PC-3 (cell line): ENCODE results near the gene ASIP. TPM values are rescaled to one million over a fixed set of nuclear protein-coding genes. Genes with fewer than 3 reads are reported as not detected.
A peak's percentile ranks its signal among the peaks of the same experiment; 100 is the strongest.

ENCODE experiments used
- ATAC-seq: fragments of 200-7000 bp; cut with Tn5 transposase; 2 replicates; pipeline ENCODE4 v1.9.1; 2020; ENCODE audit warnings: mild to moderate bottlenecking, moderate library complexity
- BruUV-seq: library from RNA; stranded (reverse); fragments of 400-500 nt; replicated peaks from 2 replicates; lab custom pipeline; 2021; lab: Mats Ljungman, UMichigan
- CTCF ChIA-PET: fragments of 300-600 bp; sonication (Branson Sonifier 250); formaldehyde crosslinking; loops from one replicate; lab custom pipeline; 2022; ENCODE audit warnings: antibody characterized with exemption; lab: Charles Lee
- POLR2A ChIA-PET: fragments of 300-600 bp; sonication (Branson Sonifier 250); formaldehyde crosslinking; loops from one replicate; lab custom pipeline; 2022; ENCODE audit warnings: antibody characterized with exemption; ENCODE audit not compliant: unreplicated experiment; lab: Charles Lee
- DNase-seq: peaks from one replicate; pipeline ENCODE4 v3.0.0-alpha.2; 2015
- H2AFZ ChIP-seq: fragments of 300-600 bp; sonication (generic); 2 replicates; pipeline ENCODE4 v1.6.0; 2016; ENCODE audit warnings: antibody characterized with exemption, low read length
- H3F3A ChIP-seq: fragments of 300-600 bp; sonication (generic); one replicate; pipeline ENCODE4 v1.6.0; 2017; ENCODE audit warnings: antibody characterized with exemption, low read length, control low read depth, mild to moderate bottlenecking; ENCODE audit not compliant: unreplicated experiment
- H3K27ac ChIP-seq: fragments of 300-600 bp; sonication (generic); 2 replicates; pipeline ENCODE4 v1.5.1; 2016; ENCODE audit warnings: mild to moderate bottlenecking, low read length
- H3K27me3 ChIP-seq: fragments of 300-600 bp; sonication (generic); 2 replicates; pipeline ENCODE4 v1.6.1; 2016; ENCODE audit warnings: low read length, mixed read lengths
- H3K36me3 ChIP-seq: fragments of 300-600 bp; sonication (generic); 2 replicates; pipeline ENCODE4 v1.6.1; 2016; ENCODE audit warnings: low read depth, mixed run types, low read length, mixed read lengths
- H3K4me1 ChIP-seq: fragments of 300-600 bp; sonication (generic); 2 replicates; pipeline ENCODE4 v1.5.1; 2016; ENCODE audit warnings: low read length; ENCODE audit not compliant: insufficient read depth
- H3K4me2 ChIP-seq: fragments of 300-600 bp; sonication (generic); 2 replicates; pipeline ENCODE4 v1.6.0; 2016; ENCODE audit warnings: low read length
- H3K4me3 ChIP-seq: fragments of 300-600 bp; sonication (generic); 2 replicates; pipeline ENCODE4 v1.5.1; 2016; ENCODE audit warnings: mild to moderate bottlenecking, low read length, mixed read lengths
- H3K79me2 ChIP-seq: fragments of 300-600 bp; sonication (generic); 2 replicates; pipeline ENCODE4 v1.6.1; 2017; ENCODE audit warnings: low read length, mixed read lengths
- H3K9ac ChIP-seq: fragments of 300-600 bp; sonication (generic); 2 replicates; pipeline ENCODE4 v1.6.0; 2016; ENCODE audit warnings: mild to moderate bottlenecking, low read length
- H3K9me2 ChIP-seq: fragments of 300-600 bp; sonication (generic); replicated peaks from 2 replicates; pipeline ENCODE4 v1.6.1; 2016; ENCODE audit warnings: mixed run types, low read length, mixed read lengths
- H3K9me3 ChIP-seq: fragments of 300-600 bp; sonication (generic); 2 replicates; pipeline ENCODE4 v1.6.1; 2016; ENCODE audit warnings: low read length, mixed read lengths
- H4K20me1 ChIP-seq: fragments of 300-600 bp; sonication (generic); 2 replicates; pipeline ENCODE4 v1.6.1; 2016; ENCODE audit warnings: low read length, mixed read lengths
- EZH2 ChIP-seq: fragments of 300-600 bp; sonication (generic); IDR thresholded peaks from one replicate; pipeline ENCODE4 v1.6.1; 2017; ENCODE audit warnings: antibody characterized with exemption, mild to moderate bottlenecking, low read length; ENCODE audit not compliant: unreplicated experiment
- EZH2phosphoT487 ChIP-seq: fragments of 300-600 bp; sonication (generic); IDR thresholded peaks from 2 replicates; pipeline ENCODE4 v1.6.1; 2018; ENCODE audit warnings: mild to moderate bottlenecking, antibody characterized with exemption, low read length, borderline replicate concordance
- intact Hi-C: fragments of 100-400 bp; cut with micrococcal nuclease; formaldehyde crosslinking; loops from 2 replicates; pipeline ENCODE4 v1.9.0; 2023
- total RNA-seq: library from RNA; depleted of rRNA; stranded (reverse); fragments of >200 nt; gene quantifications from 2 replicates; pipeline ENCODE4 v1.2.3, GENCODE V29; 2014
- TF ChIP-seq, protein P1 (sequence below): fragments of 300-600 bp; sonication (generic); conservative IDR thresholded peaks from 2 replicates; pipeline ENCODE4 v1.5.1; 2017; ENCODE audit warnings: antibody characterized with exemption, low read depth, mild to moderate bottlenecking, low read length

The ASIP gene
- total RNA-seq, 1 experiment from 2014 or later: not detected

- peaks cover 11% of the 10 kb centered on the region for H4K20me1 ChIP-seq
- H3K4me3 ChIP-seq: peak overlapping the region; percentile 91
- peak overlapping the region; percentile 98 for H3K9ac ChIP-seq
- ATAC-seq (no peak), DNase-seq (peak; percentile 26)
- peaks cover 5% of the 10 kb centered on the region for H3K36me3 ChIP-seq
- peaks cover 26% of the 10 kb centered on the region for H3K4me1 ChIP-seq
- H3K9me2 ChIP-seq: no peaks in the 10 kb centered on the region
- H3K4me2 ChIP-seq: peak overlapping the region; percentile 95
- H3K27me3 ChIP-seq: no peaks in the 10 kb centered on the region
- TF ChIP-seq EZH2phosphoT487 (no peak), EZH2 (no peak)
- TF ChIP-seq, protein P1, sequence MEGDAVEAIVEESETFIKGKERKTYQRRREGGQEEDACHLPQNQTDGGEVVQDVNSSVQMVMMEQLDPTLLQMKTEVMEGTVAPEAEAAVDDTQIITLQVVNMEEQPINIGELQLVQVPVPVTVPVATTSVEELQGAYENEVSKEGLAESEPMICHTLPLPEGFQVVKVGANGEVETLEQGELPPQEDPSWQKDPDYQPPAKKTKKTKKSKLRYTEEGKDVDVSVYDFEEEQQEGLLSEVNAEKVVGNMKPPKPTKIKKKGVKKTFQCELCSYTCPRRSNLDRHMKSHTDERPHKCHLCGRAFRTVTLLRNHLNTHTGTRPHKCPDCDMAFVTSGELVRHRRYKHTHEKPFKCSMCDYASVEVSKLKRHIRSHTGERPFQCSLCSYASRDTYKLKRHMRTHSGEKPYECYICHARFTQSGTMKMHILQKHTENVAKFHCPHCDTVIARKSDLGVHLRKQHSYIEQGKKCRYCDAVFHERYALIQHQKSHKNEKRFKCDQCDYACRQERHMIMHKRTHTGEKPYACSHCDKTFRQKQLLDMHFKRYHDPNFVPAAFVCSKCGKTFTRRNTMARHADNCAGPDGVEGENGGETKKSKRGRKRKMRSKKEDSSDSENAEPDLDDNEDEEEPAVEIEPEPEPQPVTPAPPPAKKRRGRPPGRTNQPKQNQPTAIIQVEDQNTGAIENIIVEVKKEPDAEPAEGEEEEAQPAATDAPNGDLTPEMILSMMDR: no peak
- H3K9me3 ChIP-seq: no peaks in the 10 kb centered on the region
- H3K27ac ChIP-seq: peak overlapping the region; percentile 81
- BruUV-seq: TSS peak; percentile 64
- H3K79me2 ChIP-seq: peaks cover 53% of the 10 kb centered on the region
- intact Hi-C loops: loop anchor here (2.0 kb wide), 2 partner anchors 112 to 214 kb away; partner anchors contain the start of gene DYNLRB1
- CTCF ChIA-PET: interaction anchor here (1.1 to 1.2 kb wide), 2 partner anchors 10 to 220 kb away, joined by 4 to 5 read pairs; no protein-coding TSS in a partner anchor
- POLR2A ChIA-PET: interaction anchor here (0.5 to 0.6 kb wide), 3 partner anchors 99 to 781 kb away, joined by 3 read pairs; no protein-coding TSS in a partner anchor
- peaks cover 3% of the 10 kb centered on the region for H3F3A ChIP-seq
- peak overlapping the region; percentile 84 for H2AFZ ChIP-seq
These were observed 61.1 kb downstream of the ASIP start for GRCh38 chr20:34302312-34302722.

GRCh38 chr20:34302723-34303533, 61.7 kb downstream of the ASIP start, which contains the start of gene AHCY:
Gene AHCY (minus strand): TSS chr20:34303355. CDS start chr20:34303270, 85 bp downstream.
- DNase-seq (peak; percentile 99), ATAC-seq (peak; percentile 96)
- peaks cover 26% of the 10 kb centered on the region for H3K4me1 ChIP-seq
- H3K79me2 ChIP-seq: peaks cover 48% of the 10 kb centered on the region
- peaks cover 5% of the 10 kb centered on the region for H3K36me3 ChIP-seq
- H3K9me2 ChIP-seq: no peaks in the 10 kb centered on the region
- POLR2A ChIA-PET: interaction anchor here (0.5 to 0.6 kb wide), 2 partner anchors 251 to 781 kb away, joined by 3 read pairs; no protein-coding TSS in a partner anchor
- no TSS peak for BruUV-seq
- H3F3A ChIP-seq: peaks cover 3% of the 10 kb centered on the region
- H3K9ac ChIP-seq: peak within 1 kb of the TSS; percentile 98
- H3K4me2 ChIP-seq: peak within 1 kb of the TSS; percentile 95
- CTCF ChIA-PET: interaction anchor here (1.1 to 1.2 kb wide), 2 partner anchors 10 to 220 kb away, joined by 4 to 5 read pairs; no protein-coding TSS in a partner anchor
- H3K27me3 ChIP-seq: no peaks in the 10 kb centered on the region
- peaks cover 11% of the 10 kb centered on the region for H4K20me1 ChIP-seq
- TF ChIP-seq, protein P1: 0 out of 2 replicates have a peak, but pooled peaks have one; percentile 13
- TF ChIP-seq EZH2phosphoT487: no peak
- peak within 1 kb of the TSS; percentile 84 for H2AFZ ChIP-seq
- H3K27ac ChIP-seq: peak within 1 kb of the TSS; percentile 81
- peak within 1 kb of the TSS; percentile 91 for H3K4me3 ChIP-seq
- intact Hi-C loops: loop anchor here (2.0 kb wide), 2 partner anchors 112 to 214 kb away; partner anchors contain the start of gene DYNLRB1
- no peaks in the 10 kb centered on the region for H3K9me3 ChIP-seq
